ENCODE data around the gene ASCC1. TPM values are rescaled to one million over a fixed set of nuclear protein-coding genes. Genes with fewer than 3 reads are reported as not detected.

The ASCC1 gene
- total RNA-seq, 2 donors from 2014 or later, result 27.2 to 37.0 TPM

GRCh38 chr10:72260976-72261783, 45.1 kb upstream of the ASCC1 start:
- no peaks in the 10 kb centered on the region for H3K36me3 ChIP-seq
- H3K27me3 ChIP-seq, result no peaks in the 10 kb centered on the region
- peaks cover 5 to 64% of the 10 kb centered on the region in 2 donors for H3K4me1 ChIP-seq
- TF ChIP-seq CTCF (IDR thresholded peaks at IDR 0.05), result no peak
- no peaks in the 10 kb centered on the region for H3K9me3 ChIP-seq
- DNase-seq (ENCODE audit: low spot score), result no peak
- peak overlapping the region; percentile 91 to 96 for H3K27ac ChIP-seq
- H3K4me3 ChIP-seq, result peak overlapping the region; percentile 44 to 51

GRCh38 chr10:72260239-72260975, 44.3 kb upstream of the ASCC1 start:
- H3K27ac ChIP-seq, result peak overlapping the region; percentile 91 to 96
- peak; percentile 88 for DNase-seq (ENCODE audit: low spot score)
- peak overlapping the region; percentile 44 to 51 for H3K4me3 ChIP-seq
- H3K36me3 ChIP-seq, result no peaks in the 10 kb centered on the region
- no peaks in the 10 kb centered on the region for H3K9me3 ChIP-seq
- no peaks in the 10 kb centered on the region for H3K27me3 ChIP-seq
- no peak for TF ChIP-seq CTCF (IDR thresholded peaks at IDR 0.05)
- H3K4me1 ChIP-seq, result peaks cover 5 to 71% of the 10 kb centered on the region in 2 donors

- Histone ChIP-seq H3K36me3 (no peaks in the 10 kb centered on the region), H3K27me3 (no peaks in the 10 kb centered on the region), H3K4me3 (no peak overlapping the region), H3K27ac (peak overlapping the region; percentile 91 to 96), H3K4me1 (peaks cover 5 to 79% of the 10 kb centered on the region in 2 donors), H3K9me3 (no peaks in the 10 kb centered on the region)
- no peak for TF ChIP-seq CTCF (IDR thresholded peaks at IDR 0.05)
- DNase-seq (ENCODE audit: low spot score), result no peak
Measured at GRCh38 chr10:72259491-72260238, 43.6 kb upstream of the ASCC1 start.

GRCh38 chr10:72258617-72259016, 42.5 kb upstream of the ASCC1 start:
- Histone ChIP-seq H3K4me1 (peaks cover 5 to 85% of the 10 kb centered on the region in 2 donors), H3K9me3 (no peaks in the 10 kb centered on the region), H3K27me3 (no peaks in the 10 kb centered on the region), H3K27ac (peak overlapping the region; percentile 91 to 96), H3K36me3 (no peaks in the 10 kb centered on the region), H3K4me3 (no peak overlapping the region)
- no peak for TF ChIP-seq CTCF (IDR thresholded peaks at IDR 0.05)
- DNase-seq (ENCODE audit: low spot score), result no peak

- no peak for TF ChIP-seq CTCF (IDR thresholded peaks at IDR 0.05)
- Histone ChIP-seq H3K36me3 (no peaks in the 10 kb centered on the region), H3K27me3 (no peaks in the 10 kb centered on the region), H3K4me1 (peaks cover 5 to 90% of the 10 kb centered on the region in 2 donors), H3K9me3 (no peaks in the 10 kb centered on the region), H3K4me3 (no peak overlapping the region), H3K27ac (peak overlapping the region; percentile 91 to 96)
- peak; percentile 72 for DNase-seq (ENCODE audit: low spot score)
Measured at GRCh38 chr10:72257051-72257892, 41.2 kb upstream of the ASCC1 start.
